ENCODE data around the gene TBC1D19.

TBC1D19 gene

GRCh38 chr4:26748811-26749210, 164.9 kb downstream of the TBC1D19 start:
- Histone ChIP-seq H3K9ac (ENCODE audit: low read length) (no peak overlapping the region), H3K4me1 (ENCODE audit: control insufficient read depth, insufficient read depth, low read length) (no peaks in the 10 kb centered on the region), H3K9me3 (ENCODE audit: control insufficient read depth, low read length) (no peaks in the 10 kb centered on the region), H3K4me3 (ENCODE audit: low read length) (no peak overlapping the region), H3K27me3 (ENCODE audit: control insufficient read depth, insufficient read depth, low read length) (no peaks in the 10 kb centered on the region), H3K36me3 (ENCODE audit: control insufficient read depth, insufficient read depth, low read length) (no peaks in the 10 kb centered on the region)

GRCh38 chr4:26749867-26750266, 166.0 kb downstream of the TBC1D19 start:
- Histone ChIP-seq H3K36me3 (ENCODE audit: control insufficient read depth, insufficient read depth, low read length) (no peaks in the 10 kb centered on the region), H3K27me3 (ENCODE audit: control insufficient read depth, insufficient read depth, low read length) (no peaks in the 10 kb centered on the region), H3K4me3 (ENCODE audit: low read length) (no peak overlapping the region), H3K9me3 (ENCODE audit: control insufficient read depth, low read length) (no peaks in the 10 kb centered on the region), H3K4me1 (ENCODE audit: control insufficient read depth, insufficient read depth, low read length) (no peaks in the 10 kb centered on the region), H3K9ac (ENCODE audit: low read length) (no peak overlapping the region)

- Histone ChIP-seq H3K4me1 (ENCODE audit: control insufficient read depth, insufficient read depth, low read length) (no peaks in the 10 kb centered on the region), H3K27me3 (ENCODE audit: control insufficient read depth, insufficient read depth, low read length) (no peaks in the 10 kb centered on the region), H3K9me3 (ENCODE audit: control insufficient read depth, low read length) (no peaks in the 10 kb centered on the region), H3K9ac (ENCODE audit: low read length) (no peak overlapping the region), H3K36me3 (ENCODE audit: control insufficient read depth, insufficient read depth, low read length) (no peaks in the 10 kb centered on the region), H3K4me3 (ENCODE audit: low read length) (no peak overlapping the region)
Observed at GRCh38 chr4:26751004-26751403, 167.1 kb downstream of the TBC1D19 start.

- no peaks in the 10 kb centered on the region for H3K4me1 ChIP-seq (ENCODE audit: control insufficient read depth, insufficient read depth, low read length)
- H3K4me3 ChIP-seq (ENCODE audit: low read length) = no peak overlapping the region
- H3K36me3 ChIP-seq (ENCODE audit: control insufficient read depth, insufficient read depth, low read length) = no peaks in the 10 kb centered on the region
- H3K9ac ChIP-seq (ENCODE audit: low read length) = no peak overlapping the region
- no peaks in the 10 kb centered on the region for H3K27me3 ChIP-seq (ENCODE audit: control insufficient read depth, insufficient read depth, low read length)
- no peaks in the 10 kb centered on the region for H3K9me3 ChIP-seq (ENCODE audit: control insufficient read depth, low read length)
Observed at GRCh38 chr4:26751838-26752237, 168.0 kb downstream of the TBC1D19 start.

- Histone ChIP-seq H3K9me3 (ENCODE audit: control insufficient read depth, low read length) (no peaks in the 10 kb centered on the region), H3K4me1 (ENCODE audit: control insufficient read depth, insufficient read depth, low read length) (no peaks in the 10 kb centered on the region), H3K4me3 (ENCODE audit: low read length) (no peak overlapping the region), H3K27me3 (ENCODE audit: control insufficient read depth, insufficient read depth, low read length) (no peaks in the 10 kb centered on the region), H3K9ac (ENCODE audit: low read length) (no peak overlapping the region), H3K36me3 (ENCODE audit: control insufficient read depth, insufficient read depth, low read length) (no peaks in the 10 kb centered on the region)
Observed at GRCh38 chr4:26753187-26753586, 169.3 kb downstream of the TBC1D19 start.

GRCh38 chr4:26753617-26754016, 169.7 kb downstream of the TBC1D19 start:
- H3K9ac ChIP-seq (ENCODE audit: low read length) = no peak overlapping the region
- H3K36me3 ChIP-seq (ENCODE audit: control insufficient read depth, insufficient read depth, low read length) = no peaks in the 10 kb centered on the region
- H3K4me1 ChIP-seq (ENCODE audit: control insufficient read depth, insufficient read depth, low read length) = no peaks in the 10 kb centered on the region
- no peaks in the 10 kb centered on the region for H3K9me3 ChIP-seq (ENCODE audit: control insufficient read depth, low read length)
- H3K4me3 ChIP-seq (ENCODE audit: low read length) = no peak overlapping the region
- no peaks in the 10 kb centered on the region for H3K27me3 ChIP-seq (ENCODE audit: control insufficient read depth, insufficient read depth, low read length)

- Histone ChIP-seq H3K4me3 (ENCODE audit: low read length) (no peak overlapping the region), H3K9ac (ENCODE audit: low read length) (no peak overlapping the region), H3K27me3 (ENCODE audit: control insufficient read depth, insufficient read depth, low read length) (no peaks in the 10 kb centered on the region), H3K9me3 (ENCODE audit: control insufficient read depth, low read length) (no peaks in the 10 kb centered on the region), H3K36me3 (ENCODE audit: control insufficient read depth, insufficient read depth, low read length) (no peaks in the 10 kb centered on the region), H3K4me1 (ENCODE audit: control insufficient read depth, insufficient read depth, low read length) (no peaks in the 10 kb centered on the region)
Observed at GRCh38 chr4:26757751-26758150, 173.9 kb downstream of the TBC1D19 start.

- Histone ChIP-seq H3K9me3 (ENCODE audit: control insufficient read depth, low read length) (no peaks in the 10 kb centered on the region), H3K9ac (ENCODE audit: low read length) (no peak overlapping the region), H3K36me3 (ENCODE audit: control insufficient read depth, insufficient read depth, low read length) (no peaks in the 10 kb centered on the region), H3K4me3 (ENCODE audit: low read length) (no peak overlapping the region), H3K27me3 (ENCODE audit: control insufficient read depth, insufficient read depth, low read length) (no peaks in the 10 kb centered on the region), H3K4me1 (ENCODE audit: control insufficient read depth, insufficient read depth, low read length) (no peaks in the 10 kb centered on the region)
Observed at GRCh38 chr4:26758899-26759298, 175.0 kb downstream of the TBC1D19 start.

GRCh38 chr4:26762650-26763049, 178.8 kb downstream of the TBC1D19 start:
- no peaks in the 10 kb centered on the region for H3K36me3 ChIP-seq (ENCODE audit: control insufficient read depth, insufficient read depth, low read length)
- no peak overlapping the region for H3K4me3 ChIP-seq (ENCODE audit: low read length)
- H3K9me3 ChIP-seq (ENCODE audit: control insufficient read depth, low read length) = no peaks in the 10 kb centered on the region
- H3K4me1 ChIP-seq (ENCODE audit: control insufficient read depth, insufficient read depth, low read length) = no peaks in the 10 kb centered on the region
- no peaks in the 10 kb centered on the region for H3K27me3 ChIP-seq (ENCODE audit: control insufficient read depth, insufficient read depth, low read length)
- H3K9ac ChIP-seq (ENCODE audit: low read length) = no peak overlapping the region

- Histone ChIP-seq H3K36me3 (ENCODE audit: control insufficient read depth, insufficient read depth, low read length) (no peaks in the 10 kb centered on the region), H3K9me3 (ENCODE audit: control insufficient read depth, low read length) (no peaks in the 10 kb centered on the region), H3K27me3 (ENCODE audit: control insufficient read depth, insufficient read depth, low read length) (no peaks in the 10 kb centered on the region), H3K9ac (ENCODE audit: low read length) (no peak overlapping the region), H3K4me1 (ENCODE audit: control insufficient read depth, insufficient read depth, low read length) (no peaks in the 10 kb centered on the region), H3K4me3 (ENCODE audit: low read length) (no peak overlapping the region)
Observed at GRCh38 chr4:26763063-26763462, 179.2 kb downstream of the TBC1D19 start.

- Histone ChIP-seq H3K27me3 (ENCODE audit: control insufficient read depth, insufficient read depth, low read length) (no peaks in the 10 kb centered on the region), H3K36me3 (ENCODE audit: control insufficient read depth, insufficient read depth, low read length) (no peaks in the 10 kb centered on the region), H3K9me3 (ENCODE audit: control insufficient read depth, low read length) (no peaks in the 10 kb centered on the region), H3K4me3 (ENCODE audit: low read length) (no peak overlapping the region), H3K4me1 (ENCODE audit: control insufficient read depth, insufficient read depth, low read length) (no peaks in the 10 kb centered on the region), H3K9ac (ENCODE audit: low read length) (no peak overlapping the region)
Observed at GRCh38 chr4:26763648-26764047, 179.8 kb downstream of the TBC1D19 start.

- Histone ChIP-seq H3K36me3 (ENCODE audit: control insufficient read depth, insufficient read depth, low read length) (no peaks in the 10 kb centered on the region), H3K4me1 (ENCODE audit: control insufficient read depth, insufficient read depth, low read length) (no peaks in the 10 kb centered on the region), H3K9ac (ENCODE audit: low read length) (no peak overlapping the region), H3K27me3 (ENCODE audit: control insufficient read depth, insufficient read depth, low read length) (no peaks in the 10 kb centered on the region), H3K4me3 (ENCODE audit: low read length) (no peak overlapping the region), H3K9me3 (ENCODE audit: control insufficient read depth, low read length) (no peaks in the 10 kb centered on the region)
Observed at GRCh38 chr4:26764231-26764630, 180.3 kb downstream of the TBC1D19 start.

- no peak overlapping the region for H3K4me3 ChIP-seq (ENCODE audit: low read length)
- H3K27me3 ChIP-seq (ENCODE audit: control insufficient read depth, insufficient read depth, low read length) = no peaks in the 10 kb centered on the region
- H3K9ac ChIP-seq (ENCODE audit: low read length) = no peak overlapping the region
- H3K9me3 ChIP-seq (ENCODE audit: control insufficient read depth, low read length) = no peaks in the 10 kb centered on the region
- no peaks in the 10 kb centered on the region for H3K36me3 ChIP-seq (ENCODE audit: control insufficient read depth, insufficient read depth, low read length)
- H3K4me1 ChIP-seq (ENCODE audit: control insufficient read depth, insufficient read depth, low read length) = no peaks in the 10 kb centered on the region
Observed at GRCh38 chr4:26765515-26765914, 181.6 kb downstream of the TBC1D19 start.

All from mucosa of stomach (tissue), 1 donor.